ENCODE measurements around the gene DSPP.

DSPP gene

DNA sequence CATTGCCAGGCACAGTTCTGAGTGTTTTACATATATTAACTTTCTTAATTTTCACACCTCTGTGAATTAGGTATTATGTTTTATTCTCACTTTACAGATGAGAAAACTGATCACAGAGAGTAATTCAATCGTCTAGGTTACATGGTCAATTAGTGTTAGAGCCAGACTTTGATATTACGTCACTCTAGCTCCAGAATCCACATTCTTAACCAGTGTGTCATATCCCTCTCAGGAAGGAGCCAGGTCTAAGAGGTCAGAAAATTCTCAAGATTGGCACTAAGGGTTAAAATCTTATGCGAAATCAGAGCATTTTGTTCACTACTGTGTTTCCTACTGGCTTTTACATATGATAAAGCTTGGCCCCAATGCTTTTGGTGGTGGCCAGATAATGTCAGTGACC, 49.2 kb downstream of the DSPP start:
- H3K36me3 ChIP-seq (ENCODE audit: insufficient read depth, low read length): no peaks in the 10 kb centered on the region
- TF ChIP-seq, protein P1, sequence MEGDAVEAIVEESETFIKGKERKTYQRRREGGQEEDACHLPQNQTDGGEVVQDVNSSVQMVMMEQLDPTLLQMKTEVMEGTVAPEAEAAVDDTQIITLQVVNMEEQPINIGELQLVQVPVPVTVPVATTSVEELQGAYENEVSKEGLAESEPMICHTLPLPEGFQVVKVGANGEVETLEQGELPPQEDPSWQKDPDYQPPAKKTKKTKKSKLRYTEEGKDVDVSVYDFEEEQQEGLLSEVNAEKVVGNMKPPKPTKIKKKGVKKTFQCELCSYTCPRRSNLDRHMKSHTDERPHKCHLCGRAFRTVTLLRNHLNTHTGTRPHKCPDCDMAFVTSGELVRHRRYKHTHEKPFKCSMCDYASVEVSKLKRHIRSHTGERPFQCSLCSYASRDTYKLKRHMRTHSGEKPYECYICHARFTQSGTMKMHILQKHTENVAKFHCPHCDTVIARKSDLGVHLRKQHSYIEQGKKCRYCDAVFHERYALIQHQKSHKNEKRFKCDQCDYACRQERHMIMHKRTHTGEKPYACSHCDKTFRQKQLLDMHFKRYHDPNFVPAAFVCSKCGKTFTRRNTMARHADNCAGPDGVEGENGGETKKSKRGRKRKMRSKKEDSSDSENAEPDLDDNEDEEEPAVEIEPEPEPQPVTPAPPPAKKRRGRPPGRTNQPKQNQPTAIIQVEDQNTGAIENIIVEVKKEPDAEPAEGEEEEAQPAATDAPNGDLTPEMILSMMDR (conservative IDR thresholded peaks at IDR 0.05; ENCODE audit: low read length): no peak
- TF ChIP-seq EZH2phosphoT487 (IDR thresholded peaks at IDR 0.05; ENCODE audit: borderline replicate concordance): no peak
- no peaks in the 10 kb centered on the region for H3K27me3 ChIP-seq (ENCODE audit: insufficient read depth, low read length, poor library complexity, severe bottlenecking)
- no peak overlapping the region for H3K4me2 ChIP-seq (ENCODE audit: low read depth, low read length, poor library complexity, severe bottlenecking)
- no peak overlapping the region for H3K9ac ChIP-seq (ENCODE audit: low read depth, low read length, poor library complexity, severe bottlenecking)
- H3K4me1 ChIP-seq (ENCODE audit: insufficient read depth, low read length, poor library complexity, severe bottlenecking): no peaks in the 10 kb centered on the region
- no peaks in the 10 kb centered on the region for H3F3A ChIP-seq (ENCODE audit: low read depth)
- H3K9me2 ChIP-seq (replicated peaks; ENCODE audit: low read depth, low read length): no peaks in the 10 kb centered on the region
- H4K20me1 ChIP-seq (ENCODE audit: insufficient read depth, low read length, poor library complexity, severe bottlenecking): no peaks in the 10 kb centered on the region
- H2AFZ ChIP-seq (ENCODE audit: low read length): no peak overlapping the region
- H3K9me3 ChIP-seq (ENCODE audit: insufficient read depth, low read depth, low read length): no peaks in the 10 kb centered on the region
- H3K4me3 ChIP-seq (ENCODE audit: low read length, poor library complexity, severe bottlenecking): no peak overlapping the region
- H3K79me2 ChIP-seq (ENCODE audit: insufficient read depth, low read length): no peaks in the 10 kb centered on the region

- no peaks in the 10 kb centered on the region for H3K9me2 ChIP-seq (replicated peaks; ENCODE audit: low read depth, low read length)
- no peaks in the 10 kb centered on the region for H4K20me1 ChIP-seq (ENCODE audit: insufficient read depth, low read length, poor library complexity, severe bottlenecking)
- H3K27me3 ChIP-seq (ENCODE audit: insufficient read depth, low read length, poor library complexity, severe bottlenecking): no peaks in the 10 kb centered on the region
- H3K4me2 ChIP-seq (ENCODE audit: low read depth, low read length, poor library complexity, severe bottlenecking): no peak overlapping the region
- H3K79me2 ChIP-seq (ENCODE audit: insufficient read depth, low read length): no peaks in the 10 kb centered on the region
- no peaks in the 10 kb centered on the region for H3F3A ChIP-seq (ENCODE audit: low read depth)
- H3K4me3 ChIP-seq (ENCODE audit: low read length, poor library complexity, severe bottlenecking): no peak overlapping the region
- H3K9me3 ChIP-seq (ENCODE audit: insufficient read depth, low read depth, low read length): no peaks in the 10 kb centered on the region
- no peaks in the 10 kb centered on the region for H3K36me3 ChIP-seq (ENCODE audit: insufficient read depth, low read length)
- no peaks in the 10 kb centered on the region for H3K4me1 ChIP-seq (ENCODE audit: insufficient read depth, low read length, poor library complexity, severe bottlenecking)
- TF ChIP-seq, protein P1 (conservative IDR thresholded peaks at IDR 0.05; ENCODE audit: low read length): no peak
- TF ChIP-seq EZH2phosphoT487 (IDR thresholded peaks at IDR 0.05; ENCODE audit: borderline replicate concordance): no peak
- no peak overlapping the region for H2AFZ ChIP-seq (ENCODE audit: low read length)
- no peak overlapping the region for H3K9ac ChIP-seq (ENCODE audit: low read depth, low read length, poor library complexity, severe bottlenecking)
Observed at GRCh38 chr4:87659247-87659931, 51.1 kb downstream of the DSPP start.

- H4K20me1 ChIP-seq (ENCODE audit: insufficient read depth, low read length, poor library complexity, severe bottlenecking): no peaks in the 10 kb centered on the region
- no peaks in the 10 kb centered on the region for H3F3A ChIP-seq (ENCODE audit: low read depth)
- no peaks in the 10 kb centered on the region for H3K9me2 ChIP-seq (replicated peaks; ENCODE audit: low read depth, low read length)
- no peak for TF ChIP-seq EZH2phosphoT487 (IDR thresholded peaks at IDR 0.05; ENCODE audit: borderline replicate concordance)
- TF ChIP-seq, protein P1 (conservative IDR thresholded peaks at IDR 0.05; ENCODE audit: low read length): no peak
- no peak overlapping the region for H2AFZ ChIP-seq (ENCODE audit: low read length)
- no peaks in the 10 kb centered on the region for H3K9me3 ChIP-seq (ENCODE audit: insufficient read depth, low read depth, low read length)
- no peaks in the 10 kb centered on the region for H3K36me3 ChIP-seq (ENCODE audit: insufficient read depth, low read length)
- H3K4me1 ChIP-seq (ENCODE audit: insufficient read depth, low read length, poor library complexity, severe bottlenecking): no peaks in the 10 kb centered on the region
- H3K79me2 ChIP-seq (ENCODE audit: insufficient read depth, low read length): no peaks in the 10 kb centered on the region
- no peaks in the 10 kb centered on the region for H3K27me3 ChIP-seq (ENCODE audit: insufficient read depth, low read length, poor library complexity, severe bottlenecking)
- H3K4me2 ChIP-seq (ENCODE audit: low read depth, low read length, poor library complexity, severe bottlenecking): no peak overlapping the region
- no peak overlapping the region for H3K9ac ChIP-seq (ENCODE audit: low read depth, low read length, poor library complexity, severe bottlenecking)
- H3K4me3 ChIP-seq (ENCODE audit: low read length, poor library complexity, severe bottlenecking): no peak overlapping the region
Observed at GRCh38 chr4:87662871-87663270, 54.5 kb downstream of the DSPP start.
